GM18867 (cell line): ENCODE results near the gene FRMD3.
"Not testable (repeated sequence)": the region's sequence is repeated elsewhere in the genome, so short reads cannot be mapped to it uniquely, and the experiment has no call there.

Experiments used
- ATAC-seq: cut with Tn5 transposase; IDR thresholded peaks from one replicate; pipeline ENCODE4 v1.9.1; 2021; ENCODE audit warnings: mild to moderate bottlenecking, moderate library complexity; ENCODE audit not compliant: unreplicated experiment

Gene FRMD3

GRCh38 chr9:83403527-83404238 is 134.5 kb downstream of the FRMD3 start:
- ATAC-seq: no peak

- no peak for ATAC-seq
Measured at GRCh38 chr9:83401328-83401900, 136.8 kb downstream of the FRMD3 start.

GRCh38 chr9:83396813-83397212 is 141.4 kb downstream of the FRMD3 start:
- no peak for ATAC-seq

- no peak for ATAC-seq
Measured at GRCh38 chr9:83396342-83396741, 141.9 kb downstream of the FRMD3 start.

GRCh38 chr9:83392228-83392627 is 146.0 kb downstream of the FRMD3 start:
- no peak for ATAC-seq

- no peak for ATAC-seq
Measured at GRCh38 chr9:83388346-83388745, 149.9 kb downstream of the FRMD3 start.

GRCh38 chr9:83387401-83388185 is 150.6 kb downstream of the FRMD3 start:
- ATAC-seq: no peak

- no peak for ATAC-seq
Measured at GRCh38 chr9:83385317-83385716, 152.9 kb downstream of the FRMD3 start.

GRCh38 chr9:83384214-83384613 is 154.0 kb downstream of the FRMD3 start:
- no peak for ATAC-seq

GRCh38 chr9:83383034-83383433 is 155.2 kb downstream of the FRMD3 start:
- no peak for ATAC-seq

GRCh38 chr9:83382421-83382820 is 155.8 kb downstream of the FRMD3 start:
- no peak for ATAC-seq

- no peak for ATAC-seq
Measured at GRCh38 chr9:83379045-83379444, 159.2 kb downstream of the FRMD3 start.

GRCh38 chr9:83372957-83373356 is 165.2 kb downstream of the FRMD3 start:
- no peak for ATAC-seq

- no peak for ATAC-seq
Measured at GRCh38 chr9:83367326-83367725, 170.9 kb downstream of the FRMD3 start.

GRCh38 chr9:83362341-83362995 is 175.7 kb downstream of the FRMD3 start:
- ATAC-seq: no peak

GRCh38 chr9:83359039-83359438 is 179.2 kb downstream of the FRMD3 start:
- ATAC-seq: no peak

- ATAC-seq: not testable (repeated sequence)
Measured at GRCh38 chr9:83358493-83358892, 179.7 kb downstream of the FRMD3 start.

- no peak for ATAC-seq
Measured at GRCh38 chr9:83355729-83356151, 182.5 kb downstream of the FRMD3 start.

GRCh38 chr9:83355024-83355444 is 183.2 kb downstream of the FRMD3 start:
- no peak for ATAC-seq

GRCh38 chr9:83349031-83349430 is 189.2 kb downstream of the FRMD3 start:
- no peak for ATAC-seq

- no peak for ATAC-seq
Measured at GRCh38 chr9:83346655-83347420, 191.4 kb downstream of the FRMD3 start.
